IPS-15b (cell line): Measurements from ENCODE around the gene METRN.

Experiments used
- H3K27me3 ChIP-seq: one replicate; pipeline ENCODE4 v1.6.1; 2013; ENCODE audit warnings: low read length; ENCODE audit not compliant: control insufficient read depth, insufficient read depth
- H3K36me3 ChIP-seq: one replicate; pipeline ENCODE4 v1.6.1; 2013; ENCODE audit warnings: low read length; ENCODE audit not compliant: control insufficient read depth, insufficient read depth
- H3K4me1 ChIP-seq: one replicate; pipeline ENCODE4 v1.6.1; 2013; ENCODE audit warnings: mild to moderate bottlenecking, low read length; ENCODE audit not compliant: control insufficient read depth, insufficient read depth
- H3K4me3 ChIP-seq: one replicate; pipeline ENCODE4 v1.5.1; 2013; ENCODE audit warnings: low read depth, low read length
- H3K9ac ChIP-seq: one replicate; pipeline ENCODE4 v1.6.1; 2013; ENCODE audit warnings: low read depth, mild to moderate bottlenecking, low read length
- H3K9me3 ChIP-seq: one replicate; pipeline ENCODE4 v1.6.1; 2013; ENCODE audit warnings: mild to moderate bottlenecking, low read length; ENCODE audit not compliant: control insufficient read depth, insufficient read depth

The METRN gene

DNA sequence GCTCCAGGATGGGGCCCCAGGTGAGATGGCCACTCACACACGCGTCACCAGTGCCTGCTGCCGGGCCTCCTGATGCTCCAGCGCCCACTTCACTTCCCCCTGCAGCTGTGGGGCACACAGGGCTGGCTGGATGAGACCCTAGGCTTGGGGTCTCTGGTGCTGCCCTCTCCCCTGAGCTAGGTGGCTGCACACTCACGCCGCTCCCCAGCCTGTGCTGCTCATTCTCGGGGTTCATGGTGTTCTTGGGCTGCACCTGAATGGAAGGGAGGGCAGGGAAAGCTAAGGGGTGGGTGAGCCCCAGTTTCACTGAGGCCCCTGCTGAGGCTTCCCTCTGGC is 10.1 kb downstream of the METRN start:
- Histone ChIP-seq H3K9me3 (no peaks in the 10 kb centered on the region), H3K4me3 (no peak overlapping the region), H3K36me3 (peaks cover 9% of the 10 kb centered on the region), H3K27me3 (peaks cover 8% of the 10 kb centered on the region), H3K4me1 (peaks cover 3% of the 10 kb centered on the region), H3K9ac (no peak overlapping the region)

DNA sequence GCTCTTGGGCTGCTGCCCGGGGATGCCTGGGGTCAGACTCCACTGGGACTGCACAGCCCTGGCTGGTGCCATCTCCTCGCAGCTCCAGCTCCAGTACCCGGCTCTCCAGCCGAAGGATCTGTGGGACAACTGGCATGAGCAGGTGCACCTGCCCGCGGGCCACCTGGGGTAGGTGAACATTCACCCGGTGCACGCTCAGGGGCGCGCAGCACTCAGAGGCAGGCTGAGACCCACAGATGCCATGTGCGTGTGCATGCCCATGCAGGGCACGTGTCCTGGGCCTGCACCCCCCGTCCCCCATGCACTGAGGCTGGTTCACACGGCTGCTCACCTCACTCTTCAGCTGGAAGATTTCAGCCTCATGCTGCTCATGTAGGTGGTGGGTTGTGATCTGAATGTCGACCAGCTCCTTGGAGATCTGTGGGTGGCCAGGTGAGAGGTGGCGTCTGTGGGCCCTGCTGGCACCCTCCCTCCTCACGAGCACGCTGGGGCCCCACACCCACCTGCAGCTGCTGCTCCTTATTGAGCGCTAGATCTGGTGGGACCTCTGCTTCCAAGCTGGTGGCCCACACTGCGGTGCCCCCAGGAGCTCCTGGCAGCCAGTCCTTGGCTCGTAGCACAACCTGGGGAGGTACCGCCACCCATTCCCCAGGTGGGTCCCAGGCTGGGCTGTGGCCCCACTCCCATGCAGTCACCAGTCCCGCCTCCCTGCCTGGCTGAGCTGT is 10.7 kb downstream of the METRN start:
- Histone ChIP-seq H3K4me1 (peaks cover 2% of the 10 kb centered on the region), H3K27me3 (peaks cover 8% of the 10 kb centered on the region), H3K4me3 (peak overlapping the region; percentile 61), H3K9me3 (no peaks in the 10 kb centered on the region), H3K36me3 (peaks cover 11% of the 10 kb centered on the region), H3K9ac (no peak overlapping the region)

DNA sequence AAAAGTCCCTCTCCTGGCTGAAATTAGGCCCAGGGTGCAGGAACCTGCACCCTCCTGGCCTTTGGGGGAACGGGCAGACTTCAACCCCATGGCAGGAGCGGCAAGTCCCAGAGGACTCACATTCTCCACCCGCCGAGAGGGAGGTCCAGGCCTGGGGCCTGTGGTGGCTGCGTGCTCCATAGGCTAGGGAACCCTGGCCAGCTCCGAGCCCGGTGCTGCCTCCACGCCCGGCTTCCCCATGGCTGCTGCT is 11.2 kb downstream of the METRN start:
- H3K9ac ChIP-seq, result peak overlapping the region; percentile 54

DNA sequence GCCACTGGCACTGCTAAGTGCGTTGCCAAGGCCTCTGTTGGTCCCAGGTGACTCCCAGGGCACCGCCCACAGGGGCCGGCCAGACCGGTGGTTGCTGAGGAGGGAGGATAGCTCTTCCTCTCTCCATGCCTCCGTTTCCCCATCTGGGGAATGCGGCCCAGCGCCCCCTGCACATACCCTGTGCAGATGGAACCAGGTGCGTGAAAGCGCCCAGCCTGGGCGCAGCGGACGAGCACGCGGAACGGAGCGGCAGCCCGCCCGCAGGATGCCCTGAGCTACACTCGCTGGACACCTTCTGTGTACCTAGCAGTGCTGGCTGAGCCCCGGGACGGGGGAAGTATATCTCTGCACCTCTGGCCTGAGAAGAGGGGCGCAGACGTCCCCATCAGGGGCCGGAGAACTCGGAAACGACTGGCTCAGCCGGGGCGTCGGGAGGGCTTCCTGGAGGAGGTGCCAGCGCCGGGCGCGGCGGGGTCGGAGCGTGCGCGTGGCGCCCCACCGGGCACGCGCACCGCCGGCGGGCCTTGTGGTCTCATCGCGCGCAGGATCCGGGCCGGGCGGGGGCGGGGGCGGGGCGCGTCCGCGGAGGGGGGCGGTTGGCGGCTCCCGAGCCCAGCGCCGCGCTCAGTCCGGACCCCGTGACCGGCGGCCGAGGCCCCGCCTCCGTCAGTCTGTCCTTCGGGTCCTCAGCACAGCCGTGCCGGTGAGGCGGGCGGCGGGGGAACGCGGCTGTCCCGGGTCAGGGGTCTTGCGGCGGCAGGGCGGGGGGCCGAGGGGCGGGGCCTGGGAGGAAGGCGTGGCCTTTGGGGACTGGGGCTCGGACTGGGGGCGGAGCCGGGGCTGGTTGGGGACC is 11.7 kb downstream of the METRN start, which contains the start of the genes CCDC78 and HAGHL:
Gene CCDC78, minus strand, starts transcription at position 6 of the 853 bp plus-strand sequence. CDS start 76 bp downstream, outside the sequence.
Gene HAGHL, plus strand, starts transcription at position 669 of the 853 bp plus-strand sequence. CDS start 404 bp downstream, outside the sequence.
- Histone ChIP-seq H3K9ac (peak within 1 kb of the TSS; percentile 54), H3K36me3 (peaks cover 15% of the 10 kb centered on the region), H3K27me3 (peaks cover 8% of the 10 kb centered on the region), H3K4me1 (peaks cover 2% of the 10 kb centered on the region), H3K4me3 (peak within 1 kb of the TSS; percentile 68), H3K9me3 (no peaks in the 10 kb centered on the region)

More for the DNA sequence above, 11.2 kb downstream of the METRN start:
- H3K4me1 ChIP-seq, result peaks cover 2% of the 10 kb centered on the region
- H3K36me3 ChIP-seq, result peaks cover 14% of the 10 kb centered on the region
- H3K4me3 ChIP-seq, result peak overlapping the region; percentile 61
- H3K27me3 ChIP-seq, result peaks cover 8% of the 10 kb centered on the region
- no peaks in the 10 kb centered on the region for H3K9me3 ChIP-seq

DNA sequence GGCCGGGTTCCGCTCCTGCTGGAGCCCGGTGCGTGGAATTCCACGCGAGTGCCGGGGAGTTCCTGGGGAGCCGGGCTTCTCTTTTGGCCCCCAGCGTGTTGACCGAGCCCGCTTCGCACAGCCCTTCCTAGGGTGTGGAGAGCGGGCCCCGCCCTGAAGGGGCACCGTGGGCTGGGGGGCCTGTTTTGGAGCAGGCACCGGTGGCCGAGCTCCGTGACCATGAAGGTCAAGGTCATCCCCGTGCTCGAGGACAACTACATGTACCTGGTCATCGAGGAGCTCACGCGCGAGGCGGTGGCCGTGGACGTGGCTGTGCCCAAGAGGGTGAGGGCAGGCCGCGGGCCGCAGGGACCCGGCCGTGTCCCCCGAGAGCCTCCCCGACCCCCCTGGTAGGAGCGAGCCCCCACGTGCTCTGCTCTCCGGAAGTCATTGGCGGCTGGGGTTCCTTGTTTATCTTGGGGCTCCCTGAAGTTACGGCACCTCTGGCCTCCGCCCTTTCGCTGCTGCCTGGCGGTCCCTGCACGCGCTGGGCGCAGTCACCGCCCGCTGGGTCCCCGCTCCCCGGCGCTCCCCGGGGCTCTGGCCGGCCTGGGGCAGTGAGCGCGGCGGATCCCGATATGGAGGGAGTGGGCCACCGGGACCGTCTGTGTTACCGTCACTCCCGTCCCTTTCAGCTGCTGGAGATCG is 12.5 kb downstream of the METRN start:
- H3K9ac ChIP-seq, result peak overlapping the region; percentile 26
- peaks cover 2% of the 10 kb centered on the region for H3K4me1 ChIP-seq
- peaks cover 14% of the 10 kb centered on the region for H3K36me3 ChIP-seq
- H3K27me3 ChIP-seq, result peaks cover 8% of the 10 kb centered on the region
- H3K4me3 ChIP-seq, result peak overlapping the region; percentile 68
- no peaks in the 10 kb centered on the region for H3K9me3 ChIP-seq

DNA sequence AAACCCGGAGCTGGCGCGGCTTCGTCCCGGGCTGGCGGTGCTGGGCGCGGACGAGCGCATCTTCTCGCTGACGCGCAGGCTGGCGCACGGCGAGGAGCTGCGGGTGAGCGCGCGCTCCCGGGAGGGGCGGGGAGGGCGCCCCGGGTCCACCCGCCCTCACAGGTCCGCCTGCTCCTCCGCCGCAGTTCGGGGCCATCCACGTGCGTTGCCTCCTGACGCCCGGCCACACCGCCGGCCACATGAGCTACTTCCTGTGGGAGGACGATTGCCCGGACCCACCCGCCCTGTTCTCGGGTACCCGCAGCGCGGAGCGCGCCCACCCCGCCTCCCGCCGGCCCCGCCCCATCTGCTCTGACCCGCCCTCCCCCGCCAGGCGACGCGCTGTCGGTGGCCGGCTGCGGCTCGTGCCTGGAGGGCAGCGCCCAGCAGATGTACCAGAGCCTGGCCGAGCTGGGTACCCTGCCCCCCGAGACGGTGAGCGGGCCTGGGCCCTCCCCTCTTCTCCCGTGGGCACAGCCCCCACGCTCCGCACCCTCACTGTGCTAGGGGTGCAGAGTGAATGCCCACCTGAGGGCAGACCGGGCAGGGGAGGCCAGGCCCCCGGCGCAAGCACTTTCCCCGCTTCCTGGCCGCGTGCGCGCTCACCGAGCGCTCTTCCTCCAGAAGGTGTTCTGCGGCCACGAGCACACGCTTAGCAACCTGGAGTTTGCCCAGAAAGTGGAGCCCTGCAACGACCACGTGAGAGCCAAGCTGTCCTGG is 13.4 kb downstream of the METRN start:
- Histone ChIP-seq H3K4me3 (peak overlapping the region; percentile 58), H3K27me3 (peaks cover 8% of the 10 kb centered on the region), H3K36me3 (peaks cover 14% of the 10 kb centered on the region), H3K9ac (peak overlapping the region; percentile 24), H3K4me1 (peaks cover 2% of the 10 kb centered on the region), H3K9me3 (no peaks in the 10 kb centered on the region)

DNA sequence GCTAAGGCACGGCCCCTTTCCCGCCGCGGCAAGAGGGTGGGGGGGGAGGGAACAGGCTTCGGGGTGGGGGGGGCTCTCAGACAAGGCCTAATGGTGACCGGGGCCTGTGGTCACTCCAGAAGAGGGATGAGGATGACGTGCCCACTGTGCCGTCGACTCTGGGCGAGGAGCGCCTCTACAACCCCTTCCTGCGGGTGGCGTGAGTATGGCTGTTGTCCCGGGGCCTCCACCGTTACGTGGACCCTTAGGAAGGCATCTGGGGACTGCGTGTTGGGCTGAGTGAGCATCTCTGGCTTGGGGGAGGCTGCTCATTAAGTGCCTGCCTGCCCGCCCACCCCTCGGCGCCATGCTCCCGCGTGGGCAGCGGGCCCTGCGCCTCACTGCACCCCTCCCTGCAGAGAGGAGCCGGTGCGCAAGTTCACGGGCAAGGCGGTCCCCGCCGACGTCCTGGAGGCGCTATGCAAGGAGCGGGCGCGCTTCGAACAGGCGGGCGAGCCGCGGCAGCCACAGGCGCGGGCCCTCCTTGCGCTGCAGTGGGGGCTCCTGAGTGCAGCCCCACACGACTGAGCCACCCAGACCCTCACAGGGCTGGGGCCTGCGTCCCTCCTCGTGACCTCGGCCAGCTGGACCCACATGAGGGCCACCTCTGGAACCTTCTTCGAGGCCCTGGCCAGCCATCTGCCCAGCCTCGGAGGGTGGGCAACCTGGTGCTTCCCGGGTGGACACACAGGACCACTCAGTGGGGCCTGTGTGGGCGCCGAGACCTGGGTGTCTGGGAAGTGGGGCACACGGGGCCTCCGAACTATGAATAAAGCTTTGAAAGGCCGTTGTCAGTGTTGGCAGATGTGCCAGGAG is 14.2 kb downstream of the METRN start:
- Histone ChIP-seq H3K9me3 (no peaks in the 10 kb centered on the region), H3K36me3 (peaks cover 19% of the 10 kb centered on the region), H3K4me1 (peaks cover 2% of the 10 kb centered on the region), H3K9ac (peak overlapping the region; percentile 24), H3K27me3 (peaks cover 8% of the 10 kb centered on the region), H3K4me3 (peak overlapping the region; percentile 58)

DNA sequence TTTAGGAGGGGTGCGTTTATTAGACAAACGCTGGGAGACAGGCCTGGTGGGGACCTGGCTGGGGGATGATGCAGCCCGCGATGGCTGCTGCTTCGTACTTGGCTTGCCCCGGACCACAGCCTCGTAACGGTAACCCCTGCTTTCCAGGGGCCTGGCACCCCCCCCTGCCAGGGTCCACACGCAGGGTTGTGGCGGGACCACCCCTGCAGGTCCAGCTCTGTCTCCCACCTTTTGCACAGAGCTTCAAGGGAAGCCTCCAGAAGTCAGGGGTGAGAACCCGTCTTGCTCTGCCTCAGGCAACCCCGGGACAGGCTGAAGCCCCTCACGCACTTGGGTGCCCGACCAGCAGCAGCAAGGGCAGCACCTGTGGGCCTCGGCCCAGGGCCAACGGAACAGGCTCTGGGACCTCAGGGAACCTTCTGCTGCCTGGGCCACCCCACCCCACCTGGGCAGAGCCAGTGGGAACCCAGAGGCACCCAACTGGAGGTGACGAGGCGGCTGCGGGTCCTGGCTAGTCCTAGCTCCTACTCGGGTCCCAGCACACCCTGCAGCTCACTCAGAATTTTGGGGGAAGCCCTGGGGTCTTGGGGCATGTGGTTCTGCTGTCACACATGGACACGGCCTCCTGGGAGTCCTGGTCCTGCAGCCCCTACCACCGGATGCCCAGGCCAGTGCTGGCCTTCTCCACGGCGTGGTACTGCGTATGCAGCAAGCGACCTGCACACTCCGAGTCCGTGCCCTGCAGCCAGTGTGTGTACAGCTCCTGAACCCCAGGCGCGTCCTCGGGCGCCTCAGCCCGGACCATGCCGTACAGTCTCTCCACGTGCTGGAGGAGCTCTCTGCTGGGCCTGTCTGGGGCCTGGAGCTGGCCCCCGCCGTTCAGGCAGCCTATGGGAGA is 15.1 kb downstream of the METRN start:
- H3K4me3 ChIP-seq, result no peak overlapping the region
- H3K4me1 ChIP-seq, result peaks cover 2% of the 10 kb centered on the region
- H3K27me3 ChIP-seq, result peaks cover 8% of the 10 kb centered on the region
- H3K36me3 ChIP-seq, result peaks cover 28% of the 10 kb centered on the region
- H3K9me3 ChIP-seq, result no peaks in the 10 kb centered on the region
- no peak overlapping the region for H3K9ac ChIP-seq

DNA sequence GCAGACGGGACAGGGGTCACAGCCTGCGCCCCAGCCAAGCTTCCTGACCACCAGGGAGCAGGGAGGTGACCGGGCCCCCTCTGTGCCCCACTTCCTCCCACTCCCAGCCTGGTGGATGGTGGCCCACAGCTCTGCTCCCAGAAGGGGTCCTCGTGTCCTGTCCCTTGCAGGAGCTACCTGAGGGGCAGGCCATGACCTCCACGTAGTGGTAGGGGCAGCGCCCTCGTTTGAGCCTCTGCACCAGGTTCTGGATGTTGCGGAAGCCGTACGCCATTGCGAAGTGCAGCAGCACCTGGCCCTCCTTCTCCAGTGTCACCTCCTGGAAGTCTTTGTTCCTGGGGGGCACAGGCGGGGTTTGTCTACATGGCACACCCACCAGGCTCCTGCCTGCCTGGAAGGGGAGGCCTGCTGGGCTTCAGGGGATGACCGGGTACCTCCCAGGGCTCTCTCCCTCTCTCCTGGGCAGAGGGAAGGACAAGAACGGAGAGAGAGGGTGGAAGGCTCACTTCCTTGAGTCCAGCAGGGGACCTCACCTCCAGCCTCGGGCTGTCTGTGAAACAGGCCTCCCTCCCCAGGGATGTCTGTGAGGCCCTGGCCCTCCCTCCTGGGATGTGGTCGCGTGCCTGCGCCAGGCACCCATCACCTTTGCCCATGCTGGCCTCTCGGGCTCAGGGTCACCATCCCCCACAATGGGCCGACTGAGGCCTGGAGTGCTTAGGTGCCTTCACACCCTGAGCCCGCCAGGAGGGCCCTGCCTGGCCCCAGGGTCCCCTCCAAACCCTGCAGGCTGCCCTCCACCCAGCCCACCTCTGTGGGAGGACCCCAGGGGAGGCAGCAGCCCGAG is 16.0 kb downstream of the METRN start:
- Histone ChIP-seq H3K4me1 (peaks cover 2% of the 10 kb centered on the region), H3K27me3 (peaks cover 3% of the 10 kb centered on the region), H3K9ac (no peak overlapping the region), H3K4me3 (no peak overlapping the region), H3K9me3 (no peaks in the 10 kb centered on the region), H3K36me3 (peaks cover 35% of the 10 kb centered on the region)
